ENCODE results near the gene SCNN1G. TPM values are rescaled to one million over a fixed set of nuclear protein-coding genes. Genes with fewer than 3 reads are reported as not detected.

SCNN1G gene
- total RNA-seq, 1 donor from 2014 or later: not detected

DNA sequence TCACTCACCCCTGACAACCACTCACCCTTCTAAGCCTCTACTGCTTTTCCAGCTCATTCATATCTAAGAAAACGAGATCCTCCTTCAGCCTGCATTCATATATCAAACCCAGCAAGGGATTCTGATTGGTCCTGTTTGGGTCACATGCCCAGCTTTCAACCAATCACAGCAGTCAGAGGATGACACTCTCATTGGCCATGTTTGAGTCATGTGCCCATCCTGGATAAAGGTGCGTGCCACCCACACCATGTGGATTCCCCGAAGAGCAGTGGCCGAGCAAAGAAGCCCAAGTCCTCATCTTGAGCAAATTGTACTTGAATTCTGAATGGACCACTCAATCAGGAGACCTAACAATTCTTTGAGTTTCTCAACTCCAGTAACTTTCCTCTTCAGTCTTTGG, 45.0 kb downstream of the SCNN1G start:
- H3K27me3 Mint-ChIP-seq (ENCODE audit: low read depth): peaks cover 5% of the 10 kb centered on the region
- no peak overlapping the region for H3K27ac Mint-ChIP-seq (ENCODE audit: unreplicated experiment)
- peaks cover 2% of the 10 kb centered on the region for H3K9me3 Mint-ChIP-seq (ENCODE audit: low read depth)
- no peaks in the 10 kb centered on the region for H3K4me1 Mint-ChIP-seq (ENCODE audit: low read depth)
- no peak for DNase-seq (ENCODE audit: low spot score)
- TF ChIP-seq, protein P1, sequence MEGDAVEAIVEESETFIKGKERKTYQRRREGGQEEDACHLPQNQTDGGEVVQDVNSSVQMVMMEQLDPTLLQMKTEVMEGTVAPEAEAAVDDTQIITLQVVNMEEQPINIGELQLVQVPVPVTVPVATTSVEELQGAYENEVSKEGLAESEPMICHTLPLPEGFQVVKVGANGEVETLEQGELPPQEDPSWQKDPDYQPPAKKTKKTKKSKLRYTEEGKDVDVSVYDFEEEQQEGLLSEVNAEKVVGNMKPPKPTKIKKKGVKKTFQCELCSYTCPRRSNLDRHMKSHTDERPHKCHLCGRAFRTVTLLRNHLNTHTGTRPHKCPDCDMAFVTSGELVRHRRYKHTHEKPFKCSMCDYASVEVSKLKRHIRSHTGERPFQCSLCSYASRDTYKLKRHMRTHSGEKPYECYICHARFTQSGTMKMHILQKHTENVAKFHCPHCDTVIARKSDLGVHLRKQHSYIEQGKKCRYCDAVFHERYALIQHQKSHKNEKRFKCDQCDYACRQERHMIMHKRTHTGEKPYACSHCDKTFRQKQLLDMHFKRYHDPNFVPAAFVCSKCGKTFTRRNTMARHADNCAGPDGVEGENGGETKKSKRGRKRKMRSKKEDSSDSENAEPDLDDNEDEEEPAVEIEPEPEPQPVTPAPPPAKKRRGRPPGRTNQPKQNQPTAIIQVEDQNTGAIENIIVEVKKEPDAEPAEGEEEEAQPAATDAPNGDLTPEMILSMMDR (IDR thresholded peaks at IDR 0.05): no peak
- H3K4me3 Mint-ChIP-seq (ENCODE audit: unreplicated experiment): no peak overlapping the region
- H3K36me3 Mint-ChIP-seq (ENCODE audit: low read depth): no peaks in the 10 kb centered on the region

- H3K27me3 Mint-ChIP-seq (ENCODE audit: low read depth): peaks cover 5% of the 10 kb centered on the region
- H3K36me3 Mint-ChIP-seq (ENCODE audit: low read depth): no peaks in the 10 kb centered on the region
- H3K4me1 Mint-ChIP-seq (ENCODE audit: low read depth): no peaks in the 10 kb centered on the region
Measured at GRCh38 chr16:23229714-23230113, 47.2 kb downstream of the SCNN1G start.

GRCh38 chr16:23232806-23233205, 50.3 kb downstream of the SCNN1G start:
- TF ChIP-seq, protein P1 (IDR thresholded peaks at IDR 0.05): no peak
- H3K27me3 Mint-ChIP-seq (ENCODE audit: low read depth): peaks cover 3% of the 10 kb centered on the region
- peaks cover 2% of the 10 kb centered on the region for H3K9me3 Mint-ChIP-seq (ENCODE audit: low read depth)
- no peak overlapping the region for H3K27ac Mint-ChIP-seq (ENCODE audit: unreplicated experiment)
- no peak overlapping the region for H3K4me3 Mint-ChIP-seq (ENCODE audit: unreplicated experiment)
- no peaks in the 10 kb centered on the region for H3K36me3 Mint-ChIP-seq (ENCODE audit: low read depth)
- no peaks in the 10 kb centered on the region for H3K4me1 Mint-ChIP-seq (ENCODE audit: low read depth)
- DNase-seq (ENCODE audit: low spot score): no peak

More at GRCh38 chr16:23229714-23230113, 47.2 kb downstream of the SCNN1G start:
- TF ChIP-seq, protein P1 (IDR thresholded peaks at IDR 0.05): no peak
- H3K27ac Mint-ChIP-seq (ENCODE audit: unreplicated experiment): no peak overlapping the region
- no peak overlapping the region for H3K4me3 Mint-ChIP-seq (ENCODE audit: unreplicated experiment)
- peaks cover 2% of the 10 kb centered on the region for H3K9me3 Mint-ChIP-seq (ENCODE audit: low read depth)
- DNase-seq (ENCODE audit: low spot score): no peak

GRCh38 chr16:23235176-23235575, 52.6 kb downstream of the SCNN1G start:
- DNase-seq (ENCODE audit: low spot score): no peak
- no peaks in the 10 kb centered on the region for H3K4me1 Mint-ChIP-seq (ENCODE audit: low read depth)
- H3K36me3 Mint-ChIP-seq (ENCODE audit: low read depth): no peaks in the 10 kb centered on the region
- peaks cover 4% of the 10 kb centered on the region for H3K27me3 Mint-ChIP-seq (ENCODE audit: low read depth)
- H3K27ac Mint-ChIP-seq (ENCODE audit: unreplicated experiment): no peak overlapping the region
- H3K9me3 Mint-ChIP-seq (ENCODE audit: low read depth): no peaks in the 10 kb centered on the region
- TF ChIP-seq, protein P1 (IDR thresholded peaks at IDR 0.05): no peak
- no peak overlapping the region for H3K4me3 Mint-ChIP-seq (ENCODE audit: unreplicated experiment)

GRCh38 chr16:23236983-23237382, 54.4 kb downstream of the SCNN1G start:
- TF ChIP-seq, protein P1 (IDR thresholded peaks at IDR 0.05): no peak
- Mint-ChIP-seq H3K27ac (ENCODE audit: unreplicated experiment) (no peak overlapping the region), H3K36me3 (ENCODE audit: low read depth) (no peaks in the 10 kb centered on the region), H3K9me3 (ENCODE audit: low read depth) (no peaks in the 10 kb centered on the region), H3K4me1 (ENCODE audit: low read depth) (no peaks in the 10 kb centered on the region), H3K4me3 (ENCODE audit: unreplicated experiment) (no peak overlapping the region), H3K27me3 (ENCODE audit: low read depth) (peaks cover 4% of the 10 kb centered on the region)
- DNase-seq (ENCODE audit: low spot score): no peak
